ENCODE measurements around the gene SAMD4A. TPM values are rescaled to one million over a fixed set of nuclear protein-coding genes. Genes with fewer than 3 reads are reported as not detected.

The SAMD4A gene
- total RNA-seq, 2 experiments from 2014 or later = 0.06 to 1.0 TPM

- no peaks in the 10 kb centered on the region for H4K20me1 ChIP-seq (ENCODE audit: insufficient read depth, low read length)
- H3K79me2 ChIP-seq (ENCODE audit: insufficient read depth, low read depth, low read length) = no peaks in the 10 kb centered on the region
- intact Hi-C loops (cut with micrococcal nuclease; ENCODE audit: unreplicated experiment) = no loop called here
- no peak overlapping the region for H3K4me3 ChIP-seq (ENCODE audit: low read depth, low read length, poor library complexity, severe bottlenecking)
- H2AFZ ChIP-seq (ENCODE audit: low read length) = no peak overlapping the region
- no peaks in the 10 kb centered on the region for H3K36me3 ChIP-seq (ENCODE audit: insufficient read depth, low read length)
- POLR2A ChIA-PET = no interaction called here
- no peaks in the 10 kb centered on the region for H3K9me2 ChIP-seq (ENCODE audit: insufficient read depth, low read length)
- H3K4me1 ChIP-seq (ENCODE audit: insufficient read depth, low read length, poor library complexity, severe bottlenecking) = no peaks in the 10 kb centered on the region
- CTCF ChIA-PET (ENCODE audit: unreplicated experiment) = no interaction called here
- no peaks in the 10 kb centered on the region for H3K9me3 ChIP-seq (ENCODE audit: low read length)
- BruUV-seq (replicated peaks) = no TSS peak
- H3K27ac ChIP-seq (ENCODE audit: low read depth, low read length, poor library complexity, severe bottlenecking) = no peak overlapping the region
- no peak for TF ChIP-seq CTCF (conservative IDR thresholded peaks at IDR 0.05; ENCODE audit: low read length)
- no peak for TF ChIP-seq EZH2phosphoT487 (IDR thresholded peaks at IDR 0.05; ENCODE audit: borderline replicate concordance, low read depth, low read length)
- H3K4me2 ChIP-seq (ENCODE audit: low read length) = no peak overlapping the region
- DNase-seq (ENCODE audit: low spot score) = no peak
Measured at GRCh38 chr14:54815016-54815415, 248.1 kb downstream of the SAMD4A start.

- no peaks in the 10 kb centered on the region for H3K36me3 ChIP-seq (ENCODE audit: insufficient read depth, low read length)
- POLR2A ChIA-PET = interaction anchor here (1.2 kb wide), 2 partner anchors 10 to 22 kb away, joined by 3 read pairs; no protein-coding TSS in a partner anchor
- H3K4me2 ChIP-seq (ENCODE audit: low read length) = no peak overlapping the region
Measured at GRCh38 chr14:54815515-54815914, 248.6 kb downstream of the SAMD4A start.

More at GRCh38 chr14:54815515-54815914, 248.6 kb downstream of the SAMD4A start:
- Histone ChIP-seq H3K9me2 (ENCODE audit: insufficient read depth, low read length) (no peaks in the 10 kb centered on the region), H3K9me3 (ENCODE audit: low read length) (no peaks in the 10 kb centered on the region), H3K79me2 (ENCODE audit: insufficient read depth, low read depth, low read length) (no peaks in the 10 kb centered on the region), H2AFZ (ENCODE audit: low read length) (no peak overlapping the region), H3K4me3 (ENCODE audit: low read depth, low read length, poor library complexity, severe bottlenecking) (no peak overlapping the region), H3K4me1 (ENCODE audit: insufficient read depth, low read length, poor library complexity, severe bottlenecking) (no peaks in the 10 kb centered on the region), H3K27ac (ENCODE audit: low read depth, low read length, poor library complexity, severe bottlenecking) (no peak overlapping the region), H4K20me1 (ENCODE audit: insufficient read depth, low read length) (no peaks in the 10 kb centered on the region)
- DNase-seq (ENCODE audit: low spot score) = no peak
- no TSS peak for BruUV-seq (replicated peaks)
- intact Hi-C loops (cut with micrococcal nuclease; ENCODE audit: unreplicated experiment) = no loop called here
- TF ChIP-seq CTCF (conservative IDR thresholded peaks at IDR 0.05; ENCODE audit: low read length) (no peak), EZH2phosphoT487 (IDR thresholded peaks at IDR 0.05; ENCODE audit: borderline replicate concordance, low read depth, low read length) (no peak)
- CTCF ChIA-PET (ENCODE audit: unreplicated experiment) = no interaction called here
